Naive thymus-derived CD4-positive, alpha-beta T cell (primary cell): Measurements from ENCODE around the gene ANKRD2. TPM values are rescaled to one million over a fixed set of nuclear protein-coding genes. Genes with fewer than 3 reads are reported as not detected.

Source experiments
- ATAC-seq: fragments of 150-1000 bp; cut with Tn5 transposase; 2 replicates; pipeline ENCODE4 v1.10.0; 2021; ENCODE audit warnings: mild to moderate bottlenecking, moderate library complexity
- CTCF ChIA-PET: fragments of 350-600 bp; sonication (Branson Sonifier 250); formaldehyde crosslinking; loops from one replicate; lab custom pipeline; 2021; ENCODE audit warnings: antibody characterized with exemption; lab: Charles Lee
- POLR2A ChIA-PET: fragments of 350-600 bp; sonication (Branson Sonifier 250); formaldehyde crosslinking; loops from one replicate; lab custom pipeline; 2021; ENCODE audit warnings: antibody characterized with exemption, inconsistent platforms; lab: Charles Lee
- DNase-seq, 9 donors: peaks; one replicate each; pipeline versions ENCODE4 v3.0.0 to v3.0.0-alpha.2; 2020 to 2022; ENCODE audit warnings: mixed read lengths in 1 of 9
- H3K27ac ChIP-seq: one replicate; pipeline ENCODE4 v1.7.0; 2013; ENCODE audit warnings: mild to moderate bottlenecking, low read depth, low read length, moderate library complexity
- H3K27me3 ChIP-seq, 2 donors: one replicate each; pipeline ENCODE4 v1.7.0; 2013; ENCODE audit warnings: low read length in 2 of 2, mild to moderate bottlenecking in 2 of 2, moderate library complexity in 2 of 2; ENCODE audit not compliant: control insufficient read depth in 2 of 2, insufficient read depth in 2 of 2
- H3K36me3 ChIP-seq, 3 experiments: 1 replicate in 2 of 3; 2 replicates in 1 of 3; pipeline ENCODE4 v1.7.0; 2013; ENCODE audit warnings: low read length in 3 of 3, mild to moderate bottlenecking in 3 of 3, moderate library complexity in 1 of 3; ENCODE audit not compliant: insufficient read depth in 3 of 3, control insufficient read depth in 2 of 3
- H3K4me1 ChIP-seq, 2 donors: one replicate each; pipeline ENCODE4 v1.7.0; 2013; ENCODE audit warnings: low read length in 2 of 2, mild to moderate bottlenecking in 2 of 2, moderate library complexity in 1 of 2; ENCODE audit not compliant: control insufficient read depth in 2 of 2, insufficient read depth in 2 of 2
- H3K4me3 ChIP-seq: 2 replicates; pipeline ENCODE4 v1.7.0; 2013; ENCODE audit warnings: mild to moderate bottlenecking, low read length
- H3K9me3 ChIP-seq, 3 experiments: 1 replicate in 2 of 3; 2 replicates in 1 of 3; pipeline ENCODE4 v1.7.0; 2013; ENCODE audit warnings: low read length in 3 of 3; ENCODE audit not compliant: control insufficient read depth in 2 of 3
- H3K27ac Mint-ChIP-seq, 9 donors: one replicate each; pipeline ENCODE4 v1.8.0; 2020 to 2022; ENCODE audit warnings: mixed read lengths in 9 of 9, mild to moderate bottlenecking in 8 of 9, moderate library complexity in 5 of 9, inconsistent platforms in 2 of 9
- H3K27me3 Mint-ChIP-seq, 5 donors: one replicate each; pipeline ENCODE4 v1.8.0; 2021 to 2022; ENCODE audit warnings: mixed read lengths in 5 of 5, mild to moderate bottlenecking in 1 of 5
- H3K36me3 Mint-ChIP-seq, 5 donors: one replicate each; pipeline ENCODE4 v1.8.0; 2020 to 2022; ENCODE audit warnings: mixed read lengths in 5 of 5, mild to moderate bottlenecking in 3 of 5, inconsistent platforms in 1 of 5
- H3K4me1 Mint-ChIP-seq, 7 donors: one replicate each; pipeline ENCODE4 v1.8.0; 2020 to 2022; ENCODE audit warnings: mixed read lengths in 7 of 7, mild to moderate bottlenecking in 3 of 7, inconsistent platforms in 1 of 7
- H3K4me3 Mint-ChIP-seq, 10 donors: one replicate each; pipeline ENCODE4 v1.8.0; 2020 to 2022; ENCODE audit warnings: mild to moderate bottlenecking in 10 of 10, mixed read lengths in 10 of 10, moderate library complexity in 6 of 10, inconsistent platforms in 2 of 10
- H3K9me3 Mint-ChIP-seq, 11 donors: one replicate each; pipeline ENCODE4 v1.8.0; 2020 to 2022; ENCODE audit warnings: mixed read lengths in 11 of 11, mild to moderate bottlenecking in 4 of 11, inconsistent platforms in 1 of 11, moderate library complexity in 1 of 11
- intact Hi-C, 2 donors: fragments of 100-400 bp; cut with micrococcal nuclease; formaldehyde crosslinking; loops; one replicate each; pipeline ENCODE4 v1.15.1; 2023
- polyA plus RNA-seq, 2 donors: library from polyadenylated mRNA; unstranded; fragments of 300-500 nt; fragmentation: Illumina TruSeq; gene quantifications; one replicate each; pipeline ENCODE4 v1.2.3, GENCODE V29; 2021
- total RNA-seq, 6 experiments: library from RNA in 5 of 6; stranded (reverse) in 5 of 6; gene quantifications; 1 replicate in 5 of 6; 2 replicates in 1 of 6; pipeline ENCODE4 v1.2.3 and lab custom pipeline; 2021 to 2026

ANKRD2 gene
- total and polyA plus RNA-seq, 7 experiments from 2014 or later: 0.22 TPM; not detected in 6

DNA sequence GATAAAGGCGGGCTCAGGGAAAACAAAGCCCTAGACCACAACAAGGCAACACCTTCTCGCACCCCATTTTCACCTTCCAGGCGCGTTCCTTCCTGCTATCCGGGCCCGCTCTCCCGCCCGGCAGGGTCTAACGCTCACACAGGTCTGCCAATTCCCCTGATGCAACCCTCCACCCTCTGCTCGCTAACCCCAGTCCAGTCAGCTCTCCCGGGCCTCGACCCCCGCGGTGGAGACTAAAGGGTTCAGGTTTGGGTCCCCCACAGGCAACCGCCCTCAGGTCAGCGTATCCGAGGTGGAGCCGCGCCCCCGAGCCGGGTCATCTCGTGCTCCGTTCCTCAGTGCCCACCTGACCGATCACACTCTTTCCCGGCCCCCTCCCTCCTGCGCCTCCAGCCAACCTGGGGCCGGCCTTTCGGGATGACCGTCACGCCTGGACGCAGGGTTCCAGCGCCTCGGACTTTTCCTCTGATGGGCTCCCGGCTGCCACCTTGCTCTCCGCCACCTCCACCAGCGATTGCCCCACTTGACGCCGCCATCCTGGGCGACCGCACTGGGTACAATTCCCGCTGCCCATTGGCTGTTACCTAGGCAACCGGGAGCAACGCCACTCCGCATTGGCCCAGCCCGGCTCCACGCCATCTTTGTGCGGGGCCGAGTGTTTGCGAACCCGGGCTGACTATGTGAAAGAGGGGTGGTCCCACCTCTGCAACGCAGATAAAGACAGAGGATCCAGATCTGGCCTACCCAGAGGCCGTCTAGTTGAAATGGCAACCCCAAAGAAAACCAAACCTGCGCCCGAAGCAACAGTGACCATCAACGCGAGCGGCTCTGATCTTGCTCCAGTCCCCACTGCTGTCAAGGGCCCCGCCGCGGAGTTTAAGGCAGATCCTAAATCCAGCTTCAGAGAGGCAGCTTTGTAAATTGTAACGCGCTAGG, 60.6 kb downstream of the ANKRD2 start, which contains the start of gene MORN4:
Gene MORN4 (minus strand): TSS at position 552 of the 936 bp plus-strand sequence. CDS start 13,847 bp downstream, outside the sequence.
- H3K4me3 ChIP-seq: peak within 1 kb of the TSS; percentile 91
- intact Hi-C loops: loop anchor here (1.0 to 2.0 kb wide), 9 partner anchors 8 to 501 kb away; partner anchors contain the start of genes ARHGAP19 (in 2 of the 2), AVPI1 (in 1 of the 2), EXOSC1 (in 1 of the 2) and MMS19 (in 1 of the 2)
- POLR2A ChIA-PET: interaction anchor here (1.4 to 1.7 kb wide), 2 partner anchors 54 to 103 kb away, joined by 3 to 5 read pairs; partner anchors contain the start of genes AVPI1 and ZFYVE27

More for the DNA sequence above, 60.6 kb downstream of the ANKRD2 start, which contains the start of gene MORN4:
- Mint-ChIP-seq H3K4me1 (peaks cover 10 to 18% (median 16%) of the 10 kb centered on the region in 7 donors), H3K4me3 (peak within 1 kb of the TSS; percentile 92 to 100 (median 98)), H3K36me3 (no peaks in the 10 kb centered on the region), H3K27me3 (no peaks in the 10 kb centered on the region), H3K27ac (peak within 1 kb of the TSS; percentile 82 to 96 (median 92)), H3K9me3 (peaks cover 0 to 1% (median 0%) of the 10 kb centered on the region in 11 donors)
- H3K27me3 ChIP-seq: no peaks in the 10 kb centered on the region
- peaks cover 0 to 10% of the 10 kb centered on the region in 2 donors for H3K4me1 ChIP-seq
- CTCF ChIA-PET: no interaction called here
- DNase-seq (peak; percentile 82 to 94 (median 92)), ATAC-seq (peak; percentile 100)
- H3K36me3 ChIP-seq: no peaks in the 10 kb centered on the region
- peak within 1 kb of the TSS; percentile 50 for H3K27ac ChIP-seq
- H3K9me3 ChIP-seq: no peaks in the 10 kb centered on the region

Other genes starting within 250 kb of the ANKRD2 start
- gene FRAT2, start 238.1 kb upstream of the ANKRD2 start, total RNA-seq: 10 to 100 TPM in 4 of 5 experiments, 1 to 10 TPM in 1; 9.3 to 39.7 (median 29.8) TPM
- gene FRAT2, start 238.1 kb upstream of the ANKRD2 start, polyA plus RNA-seq: 10 to 100 TPM in 1 of 2 donors, 1 to 10 TPM in 1; 9.3 to 16.9 TPM
- 100 to 1,000 TPM in 1 of 5 experiments, 10 to 100 TPM in 4; 22.0 to 197 (median 32.3) TPM for gene RRP12, start 171.4 kb upstream of the ANKRD2 start, total RNA-seq
- 10 to 100 TPM; 10.6 to 13.4 TPM for gene RRP12, start 171.4 kb upstream of the ANKRD2 start, polyA plus RNA-seq
- 100 to 1,000 TPM in 2 of 5 experiments, 10 to 100 TPM in 3; 58.5 to 536 (median 69.8) TPM for gene PGAM1, start 146.6 kb upstream of the ANKRD2 start, total RNA-seq
- gene PGAM1, start 146.6 kb upstream of the ANKRD2 start, polyA plus RNA-seq: 100 to 1,000 TPM; 172 to 204 TPM
- 10 to 100 TPM; 32.6 to 65.4 (median 53.2) TPM for gene EXOSC1, start 126.8 kb upstream of the ANKRD2 start, total RNA-seq
- gene EXOSC1, start 126.8 kb upstream of the ANKRD2 start, polyA plus RNA-seq: 10 to 100 TPM; 69.7 to 80.3 TPM
- gene ZDHHC16, start 126.6 kb upstream of the ANKRD2 start, total RNA-seq: 10 to 100 TPM; 13.2 to 38.8 (median 26.8) TPM
- gene ZDHHC16, start 126.6 kb upstream of the ANKRD2 start, polyA plus RNA-seq: 10 to 100 TPM; 24.4 to 37.3 TPM
- gene MMS19, start 74.4 kb upstream of the ANKRD2 start, total RNA-seq: 100 to 1,000 TPM in 2 of 5 experiments, 10 to 100 TPM in 3; 68.7 to 113 (median 87.9) TPM
- 10 to 100 TPM; 37.4 to 59.0 TPM for gene MMS19, start 74.4 kb upstream of the ANKRD2 start, polyA plus RNA-seq
- 1 to 10 TPM in 4 of 5 experiments, under 1 TPM in 1; 0.94 to 4.2 (median 2.1) TPM for gene UBTD1, start 73.9 kb upstream of the ANKRD2 start, total RNA-seq
- gene UBTD1, start 73.9 kb upstream of the ANKRD2 start, polyA plus RNA-seq: 1 to 10 TPM; 1.2 to 2.9 TPM
- not detected for gene HOGA1, start 11.6 kb downstream of the ANKRD2 start, total RNA-seq
- not detected for gene HOGA1, start 11.6 kb downstream of the ANKRD2 start, polyA plus RNA-seq
- not detected for gene C10orf62, start 16.9 kb downstream of the ANKRD2 start, total RNA-seq
- not detected for gene C10orf62, start 16.9 kb downstream of the ANKRD2 start, polyA plus RNA-seq
- 1 to 10 TPM in 4 of 5 experiments, under 1 TPM in 1; 0.78 to 4.1 (median 1.5) TPM for gene MORN4, start 60.7 kb downstream of the ANKRD2 start, total RNA-seq
- gene MORN4, start 60.7 kb downstream of the ANKRD2 start, polyA plus RNA-seq: 1 to 10 TPM; 1.3 to 5.9 TPM
- 10 to 100 TPM in 4 of 5 experiments, 1 to 10 TPM in 1; 9.0 to 33.8 (median 11.0) TPM for gene PI4K2A, start 67.9 kb downstream of the ANKRD2 start, total RNA-seq
- gene PI4K2A, start 67.9 kb downstream of the ANKRD2 start, polyA plus RNA-seq: 1 to 10 TPM; 5.5 to 8.7 TPM
- 10 to 100 TPM in 1 of 5 experiments, 1 to 10 TPM in 3, under 1 TPM in 1; 0.65 to 10.6 (median 2.5) TPM for gene AVPI1, start 114.5 kb downstream of the ANKRD2 start, total RNA-seq
- 1 to 10 TPM; 1.4 to 1.9 TPM for gene AVPI1, start 114.5 kb downstream of the ANKRD2 start, polyA plus RNA-seq
- 1 to 10 TPM in 4 of 5 experiments, under 1 TPM in 1; 0.62 to 5.0 (median 2.3) TPM for gene MARVELD1, start 141.0 kb downstream of the ANKRD2 start, total RNA-seq
- gene MARVELD1, start 141.0 kb downstream of the ANKRD2 start, polyA plus RNA-seq: under 1 TPM; 0.07 to 0.09 TPM
- gene ZFYVE27, start 164.3 kb downstream of the ANKRD2 start, total RNA-seq: 10 to 100 TPM; 31.0 to 68.8 (median 61.8) TPM
- gene ZFYVE27, start 164.3 kb downstream of the ANKRD2 start, polyA plus RNA-seq: 10 to 100 TPM; 32.9 to 41.0 TPM
- gene SFRP5, start 199.2 kb downstream of the ANKRD2 start, total RNA-seq: under 1 TPM in 2 of 5 experiments, not detected in 3; 0.43 to 0.46 TPM
- 1 to 10 TPM in 1 of 2 donors, not detected in 1; 1.0 TPM for gene SFRP5, start 199.2 kb downstream of the ANKRD2 start, polyA plus RNA-seq